NCI-H1694 (cell line): ENCODE measurements around the gene PAX5.

Experiments used
- DNase-seq: peaks from one replicate; lab custom pipeline; 2025; lab: John Stamatoyannopoulos, UW

PAX5 gene

DNA sequence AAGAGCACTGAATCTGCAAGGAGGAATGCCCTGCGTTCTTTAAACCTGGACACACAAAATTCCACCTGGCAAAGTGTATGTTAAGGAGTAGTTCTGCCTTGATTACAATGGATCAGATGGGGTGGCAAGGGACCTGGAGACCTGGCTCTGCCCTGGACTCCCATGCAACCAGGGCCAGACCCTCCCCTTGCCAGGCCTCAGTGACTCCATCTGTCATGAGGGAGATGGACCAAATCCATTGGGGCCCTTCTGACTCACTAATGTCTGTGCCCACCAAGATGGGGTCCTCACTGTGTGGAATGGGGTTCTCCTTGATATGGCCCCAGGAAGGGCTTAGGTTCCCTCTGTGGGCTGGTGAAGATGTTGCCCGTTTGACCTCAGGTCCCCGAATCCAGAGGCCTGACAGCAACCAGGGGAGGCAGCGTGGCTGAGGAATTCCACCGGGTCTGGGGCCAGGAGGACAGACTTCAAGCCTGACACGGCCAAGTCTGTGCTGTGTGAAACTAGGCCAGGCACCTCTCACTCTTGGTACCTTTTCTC, 100.3 kb downstream of the PAX5 start:
- no peak for DNase-seq

GRCh38 chr9:36932198-36932597, 101.9 kb downstream of the PAX5 start:
- no peak for DNase-seq

DNA sequence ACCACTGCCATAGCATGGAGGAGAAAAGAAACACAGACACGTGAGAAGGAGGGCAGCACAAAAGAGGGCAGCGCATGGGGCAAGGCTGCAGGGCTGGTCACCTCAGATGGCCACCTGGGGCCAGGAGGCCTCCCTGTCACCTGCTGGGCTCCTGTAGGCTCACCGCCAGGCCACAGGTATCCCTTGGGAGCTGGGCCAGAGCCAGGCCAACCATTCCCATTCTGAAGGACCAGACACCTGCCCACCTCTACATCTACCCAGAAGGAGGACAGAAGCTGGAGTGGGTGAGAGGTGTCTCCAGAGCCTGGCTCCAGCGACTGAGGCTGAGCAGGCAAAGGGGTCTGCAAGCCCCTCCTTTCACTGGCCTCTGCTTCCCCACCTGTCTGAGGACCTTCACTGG, 103.1 kb downstream of the PAX5 start:
- DNase-seq = no peak

DNA sequence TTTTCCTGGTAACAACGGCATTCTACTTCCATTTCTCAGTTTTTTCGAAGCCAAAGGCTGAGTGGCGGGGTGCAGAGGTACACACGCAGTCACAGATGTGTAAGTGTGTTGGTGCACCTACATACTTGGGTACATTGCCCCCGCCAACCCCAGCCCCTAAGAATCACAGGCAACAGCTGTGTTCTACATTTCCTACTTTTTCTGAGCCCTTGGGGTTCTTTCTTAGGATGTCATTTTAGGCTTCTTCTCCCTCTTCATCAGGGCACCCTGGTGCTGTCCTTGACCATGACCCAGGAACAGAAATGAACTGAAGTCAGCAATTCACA, 104.8 kb downstream of the PAX5 start:
- DNase-seq = no peak

DNA sequence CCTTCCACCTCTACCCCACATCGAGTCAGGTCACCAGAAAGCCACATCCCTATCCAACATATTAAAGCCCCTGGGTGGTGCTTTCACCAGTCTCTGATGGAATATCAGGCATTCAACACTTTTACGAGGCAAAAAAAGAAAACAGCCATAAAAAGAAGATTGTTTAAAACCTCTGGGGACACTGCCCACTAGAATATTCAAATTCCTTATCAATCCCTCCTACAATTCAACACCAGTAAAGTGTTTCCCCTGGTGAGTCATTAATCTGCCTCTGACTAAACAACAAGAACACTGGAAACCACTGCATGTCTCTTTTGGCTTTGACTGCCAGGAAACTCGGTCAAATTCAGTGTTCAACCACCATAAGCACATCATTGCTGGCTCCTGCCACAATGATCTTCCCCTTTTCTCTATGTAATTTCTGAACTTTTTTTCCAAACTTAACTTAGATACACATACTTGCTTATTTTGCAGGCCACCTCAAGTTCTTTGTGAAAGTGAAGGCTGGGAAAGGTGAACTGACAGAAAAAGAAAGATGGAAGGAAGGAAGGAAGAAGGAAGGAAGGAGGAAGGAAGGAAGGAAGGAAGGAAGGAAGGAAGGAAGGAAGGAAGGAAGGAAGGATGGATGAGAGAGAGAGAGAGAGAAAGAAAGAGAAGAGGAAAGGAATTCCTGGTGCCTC, 105.3 kb downstream of the PAX5 start:
- DNase-seq = no peak

- no peak for DNase-seq
Observed at GRCh38 chr9:36928210-36928609, 105.9 kb downstream of the PAX5 start.

DNA sequence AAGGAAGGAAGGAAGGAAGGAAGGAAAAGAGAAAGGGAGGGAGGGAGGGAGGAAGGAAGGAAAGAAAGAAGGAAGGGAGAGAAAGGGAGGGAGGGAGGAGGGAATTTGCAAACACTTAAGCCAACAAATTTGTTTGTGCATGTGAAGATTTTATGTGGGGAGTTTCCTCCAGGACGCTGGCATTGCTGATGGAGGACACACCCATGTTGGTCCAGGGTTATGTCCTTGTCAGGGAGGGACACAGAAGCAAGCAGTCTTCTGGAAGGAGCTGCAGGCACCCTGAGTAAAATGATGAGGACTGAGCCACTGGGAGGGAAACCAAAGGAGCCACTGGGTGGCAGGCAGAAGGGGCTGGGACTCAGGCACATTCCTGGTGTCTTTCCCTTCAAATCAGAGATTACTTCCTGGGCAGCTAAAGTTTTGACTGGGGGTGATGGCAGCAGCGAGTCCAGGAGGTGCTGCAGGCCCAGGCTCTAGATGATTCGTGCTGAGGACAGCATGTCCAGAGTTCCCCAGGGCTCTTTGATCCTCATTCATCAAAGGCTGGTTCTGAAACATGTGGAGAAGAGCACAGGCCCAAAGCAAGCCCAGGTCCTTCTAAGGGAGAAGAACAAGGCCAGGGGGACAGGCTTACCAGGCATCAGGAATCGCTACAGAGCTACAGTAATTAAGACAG, 109.2 kb downstream of the PAX5 start:
- no peak for DNase-seq

GRCh38 chr9:36924071-36924470, 110.0 kb downstream of the PAX5 start:
- DNase-seq = no peak

DNA sequence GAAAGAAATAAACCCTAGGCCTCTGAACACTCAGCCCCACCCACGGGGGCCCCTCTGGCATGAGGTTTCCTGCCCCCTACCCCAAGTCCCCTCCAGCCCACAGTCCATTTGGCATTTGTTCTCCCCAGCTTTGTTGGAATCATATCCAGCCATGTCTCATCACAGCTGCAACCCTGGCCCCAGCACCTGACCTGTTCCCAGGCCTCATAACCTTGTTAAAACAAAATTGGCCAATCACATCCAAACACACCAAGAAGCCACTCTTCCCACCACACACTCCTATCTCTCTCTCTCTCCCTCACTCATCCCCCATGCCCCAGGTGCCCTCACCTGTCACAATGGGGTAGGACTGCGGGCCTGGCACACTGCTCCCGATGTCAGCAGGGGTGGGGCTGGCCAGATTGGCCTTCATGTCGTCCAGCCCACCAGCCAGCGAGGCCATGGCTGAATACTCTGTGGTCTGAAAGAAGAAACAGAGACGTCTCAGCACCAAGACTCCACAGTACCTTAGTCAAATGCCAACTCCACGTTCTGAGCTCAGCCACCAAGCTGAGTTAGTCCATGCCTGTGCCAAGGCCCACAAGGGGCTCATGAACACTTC, 110.9 kb downstream of the PAX5 start:
- DNase-seq = no peak

DNA sequence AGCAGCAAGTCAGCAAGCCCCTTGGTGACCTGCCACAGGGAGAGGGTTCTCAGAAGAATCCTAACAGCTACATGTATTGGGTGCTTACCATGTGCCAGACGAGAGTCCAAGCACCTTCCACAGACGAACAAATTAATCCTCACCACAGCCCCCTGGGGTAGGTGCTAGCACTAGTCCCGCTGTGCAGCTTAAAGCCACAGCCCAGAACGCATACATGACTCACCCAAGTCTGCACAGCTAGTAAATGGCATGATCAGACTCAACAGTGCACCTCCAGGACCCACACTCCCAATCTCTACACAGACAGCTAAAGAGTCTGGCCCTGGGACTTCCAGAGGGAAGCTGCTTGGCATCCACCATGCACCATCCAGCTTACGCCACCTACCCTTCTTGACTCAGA, 111.5 kb downstream of the PAX5 start:
- DNase-seq = no peak

DNA sequence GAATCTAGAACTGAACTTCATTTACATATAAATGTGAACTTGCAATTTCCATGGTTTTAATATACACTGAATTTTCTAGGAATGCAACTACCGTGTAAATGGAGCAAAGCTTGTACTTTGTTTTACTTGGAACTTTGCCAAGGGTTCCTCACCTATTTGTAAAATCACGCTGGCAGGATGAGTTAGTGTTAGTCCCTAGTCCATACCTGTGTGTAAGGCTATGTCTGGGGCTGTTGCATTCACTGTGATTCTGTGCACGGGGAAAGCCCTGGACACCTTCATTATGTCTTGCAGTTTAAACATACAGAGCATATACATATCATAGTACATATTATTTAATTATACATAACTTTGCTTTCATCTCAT, 119.9 kb downstream of the PAX5 start:
- DNase-seq = no peak

- no peak for DNase-seq
Observed at GRCh38 chr9:36913393-36914211, 120.5 kb downstream of the PAX5 start.

- DNase-seq = no peak
Observed at GRCh38 chr9:36912620-36913019, 121.4 kb downstream of the PAX5 start.

DNA sequence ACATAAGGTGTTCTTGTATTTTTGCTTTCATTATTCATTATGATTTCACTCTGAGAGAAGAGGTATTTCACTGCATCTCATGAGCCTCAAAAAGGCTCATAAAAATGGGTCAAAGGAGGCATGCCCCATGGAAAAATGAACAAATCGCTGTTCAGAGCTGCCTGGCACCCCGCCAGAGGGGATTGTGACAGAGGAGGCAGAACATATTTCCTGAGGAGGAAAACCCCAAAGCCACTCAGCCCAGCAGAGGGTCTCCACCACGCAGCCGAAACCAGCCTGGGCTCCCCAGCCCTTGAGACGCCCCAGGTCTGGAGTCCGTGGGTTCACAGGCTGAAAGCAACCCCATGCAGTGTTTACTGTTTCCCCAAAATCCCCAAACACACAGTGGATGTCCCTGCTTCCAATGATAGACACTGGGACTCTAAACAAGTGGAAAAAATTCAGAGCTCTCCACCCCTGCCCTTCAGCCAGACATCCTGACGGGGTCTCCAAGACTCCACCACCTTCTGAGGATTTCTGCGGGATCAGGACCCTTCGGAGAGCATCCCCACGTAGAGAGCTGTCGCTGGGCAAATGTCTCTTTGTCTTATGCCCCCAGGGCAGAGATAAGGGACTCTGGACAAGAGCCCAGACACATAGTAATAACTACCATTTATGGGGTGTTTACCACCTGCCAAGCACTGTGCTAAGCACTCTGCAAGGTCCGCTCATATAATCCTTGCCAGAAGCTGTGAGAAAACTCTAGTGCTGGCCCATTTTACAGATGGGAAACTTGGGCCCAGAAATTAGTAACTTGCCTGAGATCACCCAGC, 122.3 kb downstream of the PAX5 start:
- DNase-seq = no peak

DNA sequence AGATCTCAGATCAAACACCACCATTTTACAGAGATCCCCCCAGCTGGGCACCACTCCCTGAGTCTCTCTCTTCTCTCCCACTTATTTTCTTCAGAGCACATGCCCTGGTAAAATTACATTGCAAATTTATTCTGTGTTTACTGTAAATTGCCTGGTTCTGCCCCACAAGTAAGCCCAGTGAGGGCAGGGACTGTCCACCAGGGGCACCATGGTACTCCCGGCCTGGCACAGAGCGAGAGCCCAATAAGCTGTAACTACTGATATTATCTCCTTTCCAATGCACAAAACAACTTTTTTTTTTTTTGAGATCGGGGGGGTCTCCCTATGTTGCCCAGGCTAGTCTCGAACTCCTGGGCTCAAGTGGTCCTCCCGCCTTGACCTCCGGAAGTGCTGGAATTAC, 123.0 kb downstream of the PAX5 start:
- no peak for DNase-seq

DNA sequence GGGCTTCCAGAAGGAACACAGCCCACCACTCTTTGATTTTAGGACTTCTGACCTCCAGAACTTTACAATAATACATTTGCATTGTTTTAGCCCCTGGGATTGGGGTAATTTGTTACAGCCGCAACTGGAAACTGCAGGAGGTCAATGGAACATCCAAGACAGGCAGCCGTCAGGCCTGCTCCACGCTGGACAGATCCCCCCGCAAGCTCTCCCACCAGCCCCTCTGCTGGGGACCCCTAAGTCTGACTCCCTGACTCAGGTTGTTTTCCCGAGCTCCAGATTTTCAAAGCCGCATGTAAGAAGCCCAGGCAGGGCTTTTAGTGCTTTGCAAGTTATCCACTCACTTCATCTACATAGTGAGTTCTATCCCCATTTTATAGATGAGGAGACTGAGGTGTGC, 127.6 kb downstream of the PAX5 start:
- no peak for DNase-seq

GRCh38 chr9:36905101-36906066, 128.7 kb downstream of the PAX5 start:
- DNase-seq = no peak

GRCh38 chr9:36903541-36904435, 130.3 kb downstream of the PAX5 start:
- DNase-seq = no peak

GRCh38 chr9:36902861-36903524, 131.1 kb downstream of the PAX5 start:
- no peak for DNase-seq
